ENCODE data around the gene TNFRSF12A.

TNFRSF12A gene

DNA sequence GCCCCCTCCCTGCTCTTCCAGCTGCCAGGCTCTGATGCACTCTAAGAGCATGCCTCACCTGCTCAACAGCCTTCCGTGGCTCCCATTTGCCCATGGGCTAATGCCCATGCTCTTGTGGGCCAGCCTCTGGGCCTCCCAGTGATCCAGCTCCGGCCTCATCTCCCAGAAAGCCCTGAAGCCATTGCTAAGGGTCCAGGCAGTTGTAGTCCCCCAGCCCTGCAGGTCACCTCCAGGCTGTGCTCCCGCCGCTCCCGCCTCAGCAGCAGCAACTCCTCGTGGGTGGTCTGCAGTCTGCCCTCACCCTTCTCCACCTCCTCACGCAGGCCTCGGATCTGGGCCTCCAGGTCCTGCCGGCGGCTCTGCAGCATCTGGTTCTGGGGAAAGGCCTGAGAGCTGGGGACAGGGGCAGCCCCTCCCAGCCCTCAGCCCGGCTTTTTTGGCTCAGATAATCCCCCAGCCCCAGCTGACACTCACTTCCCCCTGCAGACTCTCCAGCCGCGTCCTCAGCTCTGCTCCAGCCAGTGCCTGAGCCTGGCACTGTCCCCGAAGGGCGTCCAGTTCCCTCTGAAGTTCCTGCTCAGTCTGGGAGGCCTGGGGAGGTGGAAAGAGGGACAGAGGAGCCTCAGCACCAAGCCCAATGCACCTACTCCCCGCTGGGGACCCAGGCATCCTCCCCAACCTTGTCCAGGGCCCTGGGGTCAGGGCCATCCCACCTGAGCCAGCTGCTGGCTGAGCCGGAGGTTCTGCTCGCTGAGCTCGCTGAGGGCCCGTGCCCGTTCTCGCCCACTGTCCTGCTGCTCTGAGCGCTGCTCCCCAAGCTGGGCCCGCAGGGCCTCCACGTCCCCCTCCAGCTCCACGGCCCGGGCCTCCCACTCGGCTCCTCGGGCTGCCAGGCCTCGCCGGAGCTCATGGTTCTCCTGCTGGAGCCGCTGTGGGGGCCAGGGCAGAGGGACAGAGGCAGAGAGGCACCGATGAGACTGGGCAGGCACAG, 10.3 kb downstream of the TNFRSF12A start:
- no peak for TF ChIP-seq GATA1 (IDR thresholded peaks at IDR 0.05; ENCODE audit: low read depth, low read length)
- no peak for TF ChIP-seq POLR2A (IDR thresholded peaks at IDR 0.05; ENCODE audit: low read length)
- DNase-seq = no peak

DNA sequence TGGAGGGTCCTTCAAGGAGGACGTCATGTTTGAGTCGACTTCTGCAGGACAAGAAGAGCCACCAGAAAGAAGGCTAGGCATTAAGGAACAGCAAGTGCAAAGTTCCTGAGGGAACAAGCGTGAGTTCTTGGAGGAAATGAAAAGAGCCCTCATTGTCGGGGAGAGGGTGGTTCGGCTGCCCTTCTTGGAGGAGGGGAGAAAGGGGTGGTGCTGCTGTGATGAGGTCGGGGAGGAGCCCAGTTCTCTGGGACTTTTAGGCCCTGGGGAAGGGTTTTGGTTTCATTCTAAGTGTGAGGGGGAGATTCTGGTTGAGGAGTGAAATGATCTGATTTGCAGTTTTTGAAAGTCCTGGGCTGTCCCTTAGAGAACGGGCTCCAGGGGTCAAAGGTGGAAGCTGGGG, 12.5 kb downstream of the TNFRSF12A start:
- TF ChIP-seq POLR2A (IDR thresholded peaks at IDR 0.05; ENCODE audit: low read length) (no peak), GATA1 (IDR thresholded peaks at IDR 0.05; ENCODE audit: low read depth, low read length) (no peak)
- no peak for DNase-seq

DNA sequence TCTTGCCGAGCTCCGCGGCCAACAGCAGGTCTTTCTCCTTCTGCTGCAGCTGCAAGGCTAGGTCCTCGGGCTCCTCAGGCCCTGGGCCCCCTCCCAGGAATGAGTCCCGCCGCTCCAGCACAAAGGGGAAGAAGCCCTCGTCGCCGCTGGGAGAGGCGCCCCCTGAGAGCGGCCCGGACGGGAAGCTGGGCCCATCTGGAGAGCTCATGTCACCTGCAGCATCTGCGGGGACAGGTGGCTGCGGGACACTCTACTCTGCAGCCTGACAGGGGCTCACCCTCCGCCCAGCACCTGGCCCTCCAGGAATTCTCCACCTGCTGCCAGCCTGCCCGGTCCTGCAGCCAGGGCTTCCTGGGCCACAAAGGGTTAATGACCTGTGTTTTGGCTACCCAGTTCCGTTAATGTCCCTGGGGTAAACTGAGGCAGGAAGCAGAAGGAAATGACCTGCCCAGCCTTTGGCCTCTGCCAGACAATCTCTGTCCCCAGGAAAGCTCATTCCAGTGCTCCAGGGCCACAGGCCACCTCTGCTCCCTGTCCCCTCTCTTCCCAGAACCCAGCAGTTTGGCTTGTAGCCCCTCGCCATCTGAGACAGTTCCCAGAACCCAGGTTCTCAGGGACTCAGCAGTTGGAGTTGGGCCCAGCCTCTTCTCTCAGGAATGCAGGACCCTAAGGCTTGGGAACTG, 15.3 kb downstream of the TNFRSF12A start:
- no peak for DNase-seq
- TF ChIP-seq POLR2A (IDR thresholded peaks at IDR 0.05; ENCODE audit: low read length) (no peak), GATA1 (IDR thresholded peaks at IDR 0.05; ENCODE audit: low read depth, low read length) (no peak)

DNA sequence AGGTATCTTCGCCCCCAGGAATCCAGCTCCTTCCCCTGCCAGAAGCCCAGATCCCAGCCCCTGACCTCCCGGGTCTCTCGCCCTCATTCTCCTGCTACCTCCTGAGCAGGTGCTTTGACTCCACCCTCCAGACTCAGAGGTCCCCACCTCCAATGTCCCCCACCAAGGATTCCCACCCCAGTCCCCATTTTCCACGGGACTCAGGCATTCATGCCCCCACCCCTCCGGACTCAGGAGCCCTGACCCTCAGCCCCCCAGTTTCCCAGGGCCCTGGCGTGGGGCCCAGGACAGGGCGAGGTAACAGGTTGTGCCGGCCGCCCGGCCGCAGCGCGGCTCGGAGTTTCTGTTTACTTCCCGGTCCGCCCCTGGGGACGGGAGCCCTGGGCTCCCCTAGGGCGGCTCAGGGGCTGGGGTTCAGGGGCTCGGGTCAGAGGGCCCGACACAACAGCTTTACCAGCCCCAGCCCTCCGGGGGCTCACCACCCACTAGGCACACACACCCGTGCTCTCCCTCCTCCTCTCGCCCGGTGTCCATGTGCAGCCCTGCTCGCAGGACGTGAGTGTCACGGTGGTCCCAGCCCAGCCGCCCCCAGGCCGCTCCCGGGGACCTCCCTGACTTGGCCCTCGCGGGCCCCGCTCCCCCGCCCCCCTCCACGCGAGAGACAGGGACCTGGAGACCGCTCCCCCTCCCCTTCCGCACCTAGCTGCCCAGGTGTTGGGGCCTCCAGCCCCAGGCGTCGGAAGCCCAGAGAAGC, 16.0 kb downstream of the TNFRSF12A start:
- no peak for DNase-seq
- TF ChIP-seq GATA1 (IDR thresholded peaks at IDR 0.05; ENCODE audit: low read depth, low read length) (no peak), POLR2A (IDR thresholded peaks at IDR 0.05; ENCODE audit: low read length) (no peak)

DNA sequence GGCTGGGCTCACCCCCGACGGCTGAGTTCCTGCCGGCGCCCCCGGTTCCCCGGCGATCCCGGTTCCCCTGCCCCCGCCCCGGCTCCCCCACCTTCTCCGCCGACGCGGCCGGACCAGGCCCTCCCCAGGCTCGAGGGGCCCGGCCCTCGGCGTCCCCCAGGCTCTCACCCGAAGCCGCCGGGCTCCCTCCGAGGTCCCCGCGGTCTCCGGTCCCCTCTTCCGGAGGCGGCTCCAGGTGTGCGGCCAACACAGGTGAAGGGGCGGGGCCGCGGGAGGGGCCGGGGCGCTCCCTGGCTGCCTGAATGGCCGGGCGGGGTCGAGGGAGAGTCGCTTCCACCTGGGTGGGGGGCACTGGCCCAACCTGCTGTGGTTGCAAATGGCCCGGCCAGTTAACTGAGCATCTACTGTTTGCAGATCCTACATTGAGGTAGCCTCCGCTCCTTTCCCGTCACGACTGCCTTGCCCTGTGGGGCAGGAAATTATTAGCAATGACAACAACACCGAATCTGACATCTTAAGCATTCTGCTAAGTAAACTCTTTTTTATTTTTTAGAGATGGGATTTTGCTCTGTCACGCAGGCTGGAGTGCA, 16.7 kb downstream of the TNFRSF12A start, which contains the start of gene BICDL2:
Gene BICDL2 (minus strand): TSS at position 219 of the 590 bp plus-strand sequence. CDS start 1,448 bp downstream, outside the sequence.
- no peak for DNase-seq
- TF ChIP-seq GATA1 (IDR thresholded peaks at IDR 0.05; ENCODE audit: low read depth, low read length) (no peak), POLR2A (IDR thresholded peaks at IDR 0.05; ENCODE audit: low read length) (no peak)

DNA sequence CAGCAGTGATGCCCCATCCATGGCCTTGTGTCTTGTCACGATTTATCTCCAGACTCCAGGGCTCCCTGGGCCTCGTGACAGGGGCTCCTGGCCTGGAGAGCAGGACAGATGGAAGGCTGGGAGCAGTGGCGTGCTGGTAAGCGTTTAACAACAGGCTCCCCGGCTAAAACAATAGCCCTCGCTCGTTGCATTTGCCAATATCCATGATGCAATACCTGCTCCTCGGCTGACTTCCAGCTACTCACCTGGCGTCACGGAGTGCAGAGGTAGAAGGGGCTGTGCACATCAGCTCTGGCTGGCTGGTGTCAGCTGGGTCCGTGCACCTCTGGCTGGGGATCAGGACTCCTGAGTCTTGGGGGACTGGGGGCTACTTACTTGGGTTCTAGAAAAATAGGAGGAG, 18.1 kb downstream of the TNFRSF12A start:
- no peak for TF ChIP-seq POLR2A (IDR thresholded peaks at IDR 0.05; ENCODE audit: low read length)
- no peak for TF ChIP-seq GATA1 (IDR thresholded peaks at IDR 0.05; ENCODE audit: low read depth, low read length)
- DNase-seq = no peak

DNA sequence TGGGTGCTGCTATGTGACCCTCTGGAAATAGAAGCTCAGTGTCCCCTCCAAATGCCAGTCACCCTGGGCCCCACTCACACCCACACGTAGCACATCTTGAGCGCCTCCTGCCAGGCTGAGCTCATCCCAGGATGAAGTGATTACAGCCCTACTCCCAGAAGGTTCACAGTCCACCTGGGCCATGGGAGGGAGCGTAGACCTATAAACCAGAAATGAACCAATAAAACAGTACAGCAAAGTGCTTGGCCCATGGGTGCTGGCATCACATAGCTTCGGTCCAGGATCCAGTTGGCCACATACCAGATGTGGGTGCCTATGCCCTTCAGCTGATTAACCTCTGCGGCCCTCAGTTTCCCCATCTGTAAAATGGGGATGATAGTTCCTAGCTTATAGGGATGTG, 18.7 kb downstream of the TNFRSF12A start:
- TF ChIP-seq POLR2A (IDR thresholded peaks at IDR 0.05; ENCODE audit: low read length) (no peak), GATA1 (IDR thresholded peaks at IDR 0.05; ENCODE audit: low read depth, low read length) (no peak)
- no peak for DNase-seq

DNA sequence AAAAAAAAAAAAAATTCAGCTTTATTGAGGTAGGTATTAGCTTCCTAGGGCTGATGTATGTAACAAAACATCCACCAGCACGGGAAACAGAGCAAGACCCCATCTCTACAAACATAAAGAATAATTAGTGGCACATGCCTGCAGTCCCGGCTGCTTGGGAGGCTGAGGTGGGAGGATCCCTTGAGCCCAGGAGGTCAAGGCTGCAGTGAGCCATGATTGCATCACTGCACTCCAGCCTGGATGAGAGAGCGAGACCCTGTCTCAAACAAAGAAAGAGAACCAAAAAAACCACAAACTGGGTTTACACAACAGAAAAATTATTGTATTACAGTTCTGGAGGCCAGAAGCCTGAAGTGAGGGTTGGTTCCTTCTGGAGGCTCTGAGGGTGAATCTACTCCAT, 22.2 kb downstream of the TNFRSF12A start:
- no peak for DNase-seq
- TF ChIP-seq GATA1 (IDR thresholded peaks at IDR 0.05; ENCODE audit: low read depth, low read length) (no peak), POLR2A (IDR thresholded peaks at IDR 0.05; ENCODE audit: low read length) (no peak)

DNA sequence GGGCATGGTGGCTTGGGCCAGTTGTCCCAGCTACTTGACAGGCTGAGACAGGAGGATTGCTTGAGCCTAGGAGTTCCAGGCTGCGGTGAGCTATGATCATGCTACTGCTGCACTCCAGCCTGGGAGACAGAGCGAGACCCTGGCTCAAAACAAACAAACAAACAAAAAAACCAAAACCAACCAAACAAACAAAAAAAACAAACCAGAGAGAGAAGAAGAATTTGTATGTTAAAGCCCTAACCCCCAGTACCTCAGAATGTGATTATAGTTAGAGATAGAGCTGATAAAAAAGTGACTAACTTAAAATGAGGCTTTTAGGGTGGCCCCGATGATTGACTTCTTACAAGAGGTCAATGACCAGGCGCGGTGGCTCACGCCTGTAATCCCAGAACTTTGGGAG, 24.5 kb downstream of the TNFRSF12A start:
- TF ChIP-seq POLR2A (IDR thresholded peaks at IDR 0.05; ENCODE audit: low read length) (no peak), GATA1 (IDR thresholded peaks at IDR 0.05; ENCODE audit: low read depth, low read length) (no peak)
- no peak for DNase-seq

DNA sequence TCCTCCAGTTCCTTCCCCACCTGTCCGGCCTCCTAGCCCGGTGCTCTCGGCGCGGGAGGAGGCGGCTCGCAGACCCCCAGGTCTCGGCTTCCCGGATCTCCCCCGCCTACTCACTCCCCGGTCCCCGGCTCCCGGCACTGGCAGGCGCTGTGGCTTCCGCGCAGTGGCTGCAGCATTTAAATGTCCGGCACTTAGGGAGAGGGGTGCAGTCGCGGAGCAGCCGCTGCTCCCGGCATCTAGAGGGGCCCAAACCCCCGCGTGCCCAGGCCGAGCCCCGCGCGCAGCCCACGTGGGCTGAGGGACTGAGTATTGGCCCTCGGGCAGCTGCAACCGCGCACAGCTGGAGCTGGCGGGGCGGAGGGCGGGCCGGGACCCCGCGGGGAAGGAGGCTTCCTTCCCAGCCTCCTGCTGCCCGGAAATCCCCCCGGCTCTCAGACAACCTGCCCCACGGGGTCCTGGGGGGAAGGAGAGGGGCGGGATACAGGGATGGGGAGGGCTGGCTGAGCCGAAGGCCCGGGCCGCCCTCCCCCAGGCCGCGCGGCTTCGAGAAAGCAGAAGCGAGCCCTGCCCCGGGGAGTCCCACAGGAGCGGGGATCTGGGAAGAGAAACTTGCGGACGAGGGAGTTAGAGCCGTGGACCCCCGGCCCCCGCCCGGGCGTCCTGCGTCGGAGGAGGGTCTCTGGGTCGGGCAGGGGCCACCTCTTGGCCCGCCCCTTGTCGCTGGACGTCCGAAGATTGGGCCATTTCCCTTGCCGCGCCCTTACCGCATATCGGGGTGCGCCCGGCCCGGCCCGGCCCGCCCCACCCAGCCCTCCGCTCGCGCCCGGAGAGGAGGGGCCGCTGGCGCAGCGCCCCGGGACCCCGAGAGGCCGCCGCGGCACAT, 25.8 kb downstream of the TNFRSF12A start, which contains the start of gene MMP25:
Gene MMP25 (plus strand): TSS at position 804 of the 883 bp plus-strand sequence. CDS start 357 bp downstream, outside the sequence.
- no peak for TF ChIP-seq POLR2A (IDR thresholded peaks at IDR 0.05; ENCODE audit: low read length)
- TF ChIP-seq GATA1 (IDR thresholded peaks at IDR 0.05; ENCODE audit: low read depth, low read length) = no peak
- no peak for DNase-seq

DNA sequence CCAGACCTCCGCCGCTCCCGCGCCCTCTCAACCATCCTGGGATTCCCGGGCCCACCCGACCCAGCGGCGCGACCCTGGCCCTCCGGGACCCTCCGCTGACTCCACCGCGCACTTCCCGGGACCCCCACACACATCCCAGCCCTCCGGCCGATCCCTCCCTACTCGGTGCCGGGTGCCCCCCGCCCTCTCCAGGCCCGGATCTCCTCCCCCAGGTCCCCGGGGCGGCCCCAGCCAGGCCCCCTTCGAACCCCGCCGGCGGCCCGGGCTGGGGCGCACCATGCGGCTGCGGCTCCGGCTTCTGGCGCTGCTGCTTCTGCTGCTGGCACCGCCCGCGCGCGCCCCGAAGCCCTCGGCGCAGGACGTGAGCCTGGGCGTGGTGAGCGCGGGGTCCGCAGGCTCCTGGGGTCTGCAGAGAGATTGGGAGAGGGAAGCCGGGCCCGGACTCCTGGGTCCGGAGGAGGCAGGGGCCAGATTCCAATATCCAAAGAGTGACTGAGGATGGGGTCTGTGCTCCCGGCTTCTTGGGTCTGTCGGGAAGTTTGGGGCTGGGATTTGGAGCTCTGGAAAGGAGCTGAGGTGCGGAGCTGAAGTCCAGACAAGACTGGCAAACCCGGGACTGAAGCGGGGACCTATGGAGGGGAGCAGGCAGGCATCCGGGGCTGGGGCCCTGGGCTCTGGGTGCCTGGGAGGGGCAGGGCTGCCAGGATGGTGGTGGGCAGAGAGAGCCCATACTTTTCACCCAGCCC, 26.6 kb downstream of the TNFRSF12A start:
- TF ChIP-seq GATA1 (IDR thresholded peaks at IDR 0.05; ENCODE audit: low read depth, low read length) (no peak), POLR2A (IDR thresholded peaks at IDR 0.05; ENCODE audit: low read length) (no peak)
- DNase-seq = no peak

DNA sequence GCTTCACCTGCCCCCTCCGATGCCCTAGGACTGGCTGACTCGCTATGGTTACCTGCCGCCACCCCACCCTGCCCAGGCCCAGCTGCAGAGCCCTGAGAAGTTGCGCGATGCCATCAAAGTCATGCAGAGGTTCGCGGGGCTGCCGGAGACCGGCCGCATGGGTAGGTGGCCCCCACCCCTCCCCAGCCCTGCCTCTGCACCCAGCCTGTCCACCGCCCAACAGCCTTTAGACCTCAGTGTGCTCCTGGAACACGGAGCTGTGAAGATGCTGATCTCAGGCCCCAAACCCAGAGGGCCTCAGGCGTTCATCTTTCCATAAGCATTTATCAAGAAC, 27.2 kb downstream of the TNFRSF12A start:
- TF ChIP-seq GATA1 (IDR thresholded peaks at IDR 0.05; ENCODE audit: low read depth, low read length) (no peak), POLR2A (IDR thresholded peaks at IDR 0.05; ENCODE audit: low read length) (no peak)

More for the DNA sequence above, 27.2 kb downstream of the TNFRSF12A start:
- no peak for DNase-seq
